ENCODE measurements around the gene RNASE13.
A peak's percentile ranks its signal among the peaks of the same experiment; 100 is the strongest.
"Not testable (repeated sequence)": the region's sequence is repeated elsewhere in the genome, so short reads cannot be mapped to it uniquely, and the experiment has no call there.

RNASE13 gene

DNA sequence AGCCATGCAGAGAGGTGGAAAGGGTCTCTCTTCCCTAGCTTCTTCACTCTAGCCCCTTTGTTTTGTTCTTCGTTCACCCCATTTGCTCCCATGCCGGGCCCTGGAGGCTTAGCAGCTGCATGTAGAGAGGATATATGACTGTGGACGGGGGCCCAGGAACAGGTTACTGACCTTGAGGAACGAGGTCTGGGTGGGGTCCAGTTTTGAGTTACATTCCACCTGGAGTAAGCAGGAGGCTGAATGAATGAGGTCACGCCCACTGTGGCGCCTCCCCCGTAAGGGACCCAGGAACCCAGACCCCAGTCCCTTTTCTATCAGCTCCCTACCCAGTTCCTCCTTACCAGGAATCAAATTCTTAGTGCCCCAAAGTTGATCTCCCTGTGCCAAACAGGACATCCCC lies 16.3 kb downstream of the RNASE13 start:
- in situ Hi-C loops (cut with MboI; ENCODE audit: low pct_unique_long_range_greater_than_20kb, low sequenced_read_pairs, unreplicated experiment), result no loop called here
- DNase-seq (ENCODE audit: low spot score), result no peak
- TF ChIP-seq CTCF (IDR thresholded peaks at IDR 0.05; ENCODE audit: extremely low read depth, insufficient read depth, missing control alignments), result no peak

GRCh38 chr14:21017528-21018245 lies 16.9 kb downstream of the RNASE13 start:
- TF ChIP-seq CTCF (IDR thresholded peaks at IDR 0.05; ENCODE audit: extremely low read depth, insufficient read depth, missing control alignments), result no peak
- in situ Hi-C loops (cut with MboI; ENCODE audit: low pct_unique_long_range_greater_than_20kb, low sequenced_read_pairs, unreplicated experiment), result no loop called here
- no peak for DNase-seq (ENCODE audit: low spot score)

GRCh38 chr14:21016413-21017190 lies 18.0 kb downstream of the RNASE13 start:
- in situ Hi-C loops (cut with MboI; ENCODE audit: low pct_unique_long_range_greater_than_20kb, low sequenced_read_pairs, unreplicated experiment), result no loop called here
- no peak for TF ChIP-seq CTCF (IDR thresholded peaks at IDR 0.05; ENCODE audit: extremely low read depth, insufficient read depth, missing control alignments)
- DNase-seq (ENCODE audit: low spot score), result no peak

DNA sequence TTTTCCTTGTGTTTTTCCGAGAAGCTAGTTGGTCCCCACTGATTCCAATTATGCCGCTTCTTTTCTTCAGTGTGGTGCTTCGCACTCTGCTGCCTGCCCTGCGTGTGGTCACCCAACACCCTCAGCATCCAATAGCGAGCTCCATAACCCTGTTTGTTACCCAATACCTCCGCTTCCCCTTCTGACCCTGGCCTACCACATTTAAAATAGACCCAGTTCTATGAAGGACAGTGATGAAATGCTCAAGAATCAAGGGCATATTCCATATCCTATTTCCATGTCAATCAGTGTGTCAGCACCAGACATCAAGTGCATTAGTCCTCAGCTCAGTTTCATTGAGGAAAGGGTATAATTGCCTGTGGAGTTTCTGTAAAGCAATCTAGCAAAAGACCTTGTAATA lies 19.3 kb downstream of the RNASE13 start:
- DNase-seq (ENCODE audit: low spot score), result no peak
- TF ChIP-seq CTCF (IDR thresholded peaks at IDR 0.05; ENCODE audit: extremely low read depth, insufficient read depth, missing control alignments), result no peak
- in situ Hi-C loops (cut with MboI; ENCODE audit: low pct_unique_long_range_greater_than_20kb, low sequenced_read_pairs, unreplicated experiment), result no loop called here

GRCh38 chr14:21014761-21015190 lies 19.8 kb downstream of the RNASE13 start:
- DNase-seq (ENCODE audit: low spot score), result peak; percentile 68
- in situ Hi-C loops (cut with MboI; ENCODE audit: low pct_unique_long_range_greater_than_20kb, low sequenced_read_pairs, unreplicated experiment), result no loop called here
- TF ChIP-seq CTCF (IDR thresholded peaks at IDR 0.05; ENCODE audit: extremely low read depth, insufficient read depth, missing control alignments), result peak; percentile 77

DNA sequence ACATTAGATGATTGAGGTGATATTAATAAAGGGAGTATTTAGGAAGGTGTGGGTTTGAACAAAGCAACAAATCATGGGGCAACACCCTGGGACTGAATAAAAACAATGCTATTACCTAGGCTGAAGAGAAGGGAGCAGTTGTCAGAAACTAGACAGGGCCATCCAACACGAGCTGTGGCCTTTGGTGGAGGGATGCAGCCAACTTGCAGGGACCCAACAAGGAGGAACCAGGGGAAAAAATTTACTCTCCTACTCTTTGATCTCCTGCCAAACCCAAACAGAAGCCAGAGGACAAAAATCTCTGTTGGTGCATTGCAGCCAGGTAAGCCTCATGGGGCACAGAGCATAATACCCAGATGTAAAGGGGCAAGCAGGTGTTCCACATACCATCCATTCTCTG lies 23.5 kb downstream of the RNASE13 start:
- no peak for TF ChIP-seq CTCF (IDR thresholded peaks at IDR 0.05; ENCODE audit: extremely low read depth, insufficient read depth, missing control alignments)
- in situ Hi-C loops (cut with MboI; ENCODE audit: low pct_unique_long_range_greater_than_20kb, low sequenced_read_pairs, unreplicated experiment), result no loop called here
- DNase-seq (ENCODE audit: low spot score), result no peak

GRCh38 chr14:21009721-21010120 lies 24.9 kb downstream of the RNASE13 start:
- DNase-seq (ENCODE audit: low spot score); in situ Hi-C loops (cut with MboI; ENCODE audit: low pct_unique_long_range_greater_than_20kb, low sequenced_read_pairs, unreplicated experiment): not testable (repeated sequence)
